ENCODE data around the gene LYPD3. TPM values are rescaled to one million over a fixed set of nuclear protein-coding genes. Genes with fewer than 3 reads are reported as not detected.
"Not testable (repeated sequence)": the region's sequence is repeated elsewhere in the genome, so short reads cannot be mapped to it uniquely, and the experiment has no call there.

Gene LYPD3
- total RNA-seq, result 100 to 1,000 TPM; 312 to 823 (median 569) TPM

- H3K27me3 ChIP-seq, result no peaks in the 10 kb centered on the region
- 13 to 28% methylated on average over 5 to 6 of the region's 24 CpGs for WGBS, 2 donors
- H3K36me3 ChIP-seq, result peaks cover 0 to 24% (median 5%) of the 10 kb centered on the region in 3 donors
- intact Hi-C loops (cut with DNase I), result no loop called here
- H3K9me3 ChIP-seq, result no peaks in the 10 kb centered on the region
- peak within 1 kb of the TSS; percentile 90 to 96 (median 92) for H3K27ac ChIP-seq
- DNase-seq, result no peak
- H3K4me1 ChIP-seq, result peaks cover 17 to 83% (median 38%) of the 10 kb centered on the region in 3 donors
- TF ChIP-seq CTCF (IDR thresholded peaks at IDR 0.05) (no peak), POLR2A (IDR thresholded peaks at IDR 0.05) (peak in 3 of 4 donors; percentile 80 to 87 (median 84))
- H3K4me3 ChIP-seq, result peak within 1 kb of the TSS; percentile 54 to 68 (median 66)
Observed at GRCh38 chr19:43465468-43466120, at the start of gene LYPD3. LYPD3 (minus strand) TSS chr19:43465608; CDS start chr19:43465571, 37 bp downstream.

- Histone ChIP-seq H3K4me1 (peaks cover 0 to 14% (median 4%) of the 10 kb centered on the region in 3 donors), H3K36me3 (peaks cover 12 to 52% (median 13%) of the 10 kb centered on the region in 3 donors)
- DNase-seq; H3K27me3 ChIP-seq; H3K9me3 ChIP-seq; intact Hi-C loops (cut with DNase I); H3K4me3 ChIP-seq; H3K27ac ChIP-seq: not testable (repeated sequence)
Observed at GRCh38 chr19:43512399-43512798, 47.0 kb upstream of the LYPD3 start.

GRCh38 chr19:43511324-43511723 is 45.9 kb upstream of the LYPD3 start:
- peaks cover 12 to 59% (median 13%) of the 10 kb centered on the region in 3 donors for H3K36me3 ChIP-seq
- 100% methylated on average over 2 of the region's 5 CpGs; no CpG with 5 or more reads in 1 of the 2 donors for WGBS, 2 donors
- no peaks in the 10 kb centered on the region for H3K27me3 ChIP-seq
- intact Hi-C loops (cut with DNase I), result no loop called here
- no peak overlapping the region for H3K4me3 ChIP-seq
- H3K9me3 ChIP-seq, result no peaks in the 10 kb centered on the region
- DNase-seq, result no peak
- H3K27ac ChIP-seq, result no peak overlapping the region
- TF ChIP-seq CTCF (IDR thresholded peaks at IDR 0.05) (no peak), POLR2A (IDR thresholded peaks at IDR 0.05) (no peak)
- peaks cover 0 to 14% (median 4%) of the 10 kb centered on the region in 3 donors for H3K4me1 ChIP-seq

- WGBS, 2 donors, result 92 to 99% methylated on average over 5 to 9 of the region's 9 CpGs
- TF ChIP-seq CTCF (IDR thresholded peaks at IDR 0.05) (no peak), POLR2A (IDR thresholded peaks at IDR 0.05) (no peak)
- H3K4me3 ChIP-seq, result no peak overlapping the region
- DNase-seq, result no peak
- peaks cover 12 to 64% (median 13%) of the 10 kb centered on the region in 3 donors for H3K36me3 ChIP-seq
- intact Hi-C loops (cut with DNase I), result no loop called here
- H3K27ac ChIP-seq, result no peak overlapping the region
- H3K4me1 ChIP-seq, result peaks cover 0 to 14% (median 4%) of the 10 kb centered on the region in 3 donors
- no peaks in the 10 kb centered on the region for H3K27me3 ChIP-seq
- no peaks in the 10 kb centered on the region for H3K9me3 ChIP-seq
Observed at GRCh38 chr19:43510713-43511112, 45.3 kb upstream of the LYPD3 start.

GRCh38 chr19:43507880-43508279 is 42.5 kb upstream of the LYPD3 start:
- DNase-seq, result no peak
- TF ChIP-seq POLR2A (IDR thresholded peaks at IDR 0.05), result no peak
- TF ChIP-seq CTCF (IDR thresholded peaks at IDR 0.05), result no peak
- Histone ChIP-seq H3K36me3 (peaks cover 12 to 52% (median 13%) of the 10 kb centered on the region in 3 donors), H3K9me3 (no peaks in the 10 kb centered on the region), H3K4me1 (peaks cover 8 to 27% (median 10%) of the 10 kb centered on the region in 3 donors), H3K27ac (no peak overlapping the region), H3K27me3 (no peaks in the 10 kb centered on the region), H3K4me3 (no peak overlapping the region)
- 83% methylated on average over 2 of the region's 2 CpGs; no CpG with 5 or more reads in 1 of the 2 donors for WGBS, 2 donors
- intact Hi-C loops (cut with DNase I), result no loop called here

Data from esophagus squamous epithelium (tissue), 5 donors.